ENCODE results near the gene MNAT1.
"Not testable (repeated sequence)": the region's sequence is repeated elsewhere in the genome, so short reads cannot be mapped to it uniquely, and the experiment has no call there.

Gene MNAT1

GRCh38 chr14:60840313-60840712, 105.8 kb downstream of the MNAT1 start:
- TF ChIP-seq, protein P1, sequence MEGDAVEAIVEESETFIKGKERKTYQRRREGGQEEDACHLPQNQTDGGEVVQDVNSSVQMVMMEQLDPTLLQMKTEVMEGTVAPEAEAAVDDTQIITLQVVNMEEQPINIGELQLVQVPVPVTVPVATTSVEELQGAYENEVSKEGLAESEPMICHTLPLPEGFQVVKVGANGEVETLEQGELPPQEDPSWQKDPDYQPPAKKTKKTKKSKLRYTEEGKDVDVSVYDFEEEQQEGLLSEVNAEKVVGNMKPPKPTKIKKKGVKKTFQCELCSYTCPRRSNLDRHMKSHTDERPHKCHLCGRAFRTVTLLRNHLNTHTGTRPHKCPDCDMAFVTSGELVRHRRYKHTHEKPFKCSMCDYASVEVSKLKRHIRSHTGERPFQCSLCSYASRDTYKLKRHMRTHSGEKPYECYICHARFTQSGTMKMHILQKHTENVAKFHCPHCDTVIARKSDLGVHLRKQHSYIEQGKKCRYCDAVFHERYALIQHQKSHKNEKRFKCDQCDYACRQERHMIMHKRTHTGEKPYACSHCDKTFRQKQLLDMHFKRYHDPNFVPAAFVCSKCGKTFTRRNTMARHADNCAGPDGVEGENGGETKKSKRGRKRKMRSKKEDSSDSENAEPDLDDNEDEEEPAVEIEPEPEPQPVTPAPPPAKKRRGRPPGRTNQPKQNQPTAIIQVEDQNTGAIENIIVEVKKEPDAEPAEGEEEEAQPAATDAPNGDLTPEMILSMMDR (conservative IDR thresholded peaks at IDR 0.05; ENCODE audit: low read depth) = no peak
- no peak overlapping the region for H3K27ac ChIP-seq
- ChIA-PET CTCF (no interaction called here), POLR2A (ENCODE audit: low non-redundant PET) (no interaction called here)
- DNase-seq (ENCODE audit: low spot score) = no peak

- ChIA-PET POLR2A (ENCODE audit: low non-redundant PET) (no interaction called here), CTCF (no interaction called here)
- TF ChIP-seq, protein P1 (conservative IDR thresholded peaks at IDR 0.05; ENCODE audit: low read depth) = no peak
- H3K27ac ChIP-seq = no peak overlapping the region
- DNase-seq (ENCODE audit: low spot score) = no peak
Measured at GRCh38 chr14:60845523-60845922, 111.0 kb downstream of the MNAT1 start.

GRCh38 chr14:60848066-60848465, 113.5 kb downstream of the MNAT1 start:
- H3K27ac ChIP-seq = no peak overlapping the region
- ChIA-PET CTCF (no interaction called here), POLR2A (ENCODE audit: low non-redundant PET) (no interaction called here)
- TF ChIP-seq, protein P1 (conservative IDR thresholded peaks at IDR 0.05; ENCODE audit: low read depth) = no peak
- DNase-seq (ENCODE audit: low spot score) = no peak

DNA sequence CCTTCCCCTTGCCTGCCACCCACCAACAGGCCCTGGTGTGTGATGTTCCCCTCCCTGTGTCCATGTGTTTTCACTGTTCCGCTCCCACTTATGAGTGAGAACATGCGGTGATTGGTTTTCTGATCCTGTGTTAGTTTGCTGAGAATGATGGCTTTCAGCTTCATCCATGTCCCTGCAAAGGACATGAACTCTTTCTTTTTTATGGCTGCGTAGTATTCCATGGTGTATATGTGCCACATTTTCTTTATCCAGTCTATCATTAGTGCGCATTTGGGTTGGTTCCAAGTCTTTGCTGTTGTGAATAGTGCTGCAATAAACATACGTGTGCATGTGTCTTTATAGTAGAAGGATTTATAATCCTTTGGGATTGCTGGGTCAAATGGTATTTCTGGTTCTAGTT, 117.1 kb downstream of the MNAT1 start:
- H3K27ac ChIP-seq; POLR2A ChIA-PET (ENCODE audit: low non-redundant PET); DNase-seq (ENCODE audit: low spot score); CTCF ChIA-PET: not testable (repeated sequence)

GRCh38 chr14:60856111-60856510, 121.5 kb downstream of the MNAT1 start:
- no peak overlapping the region for H3K27ac ChIP-seq
- TF ChIP-seq, protein P1 (conservative IDR thresholded peaks at IDR 0.05; ENCODE audit: low read depth) = no peak
- POLR2A ChIA-PET (ENCODE audit: low non-redundant PET) = no interaction called here
- no peak for DNase-seq (ENCODE audit: low spot score)
- CTCF ChIA-PET = interaction anchor here (0.6 kb wide), 1 partner anchor 892 kb away, joined by 4 read pairs; no protein-coding TSS in a partner anchor

DNA sequence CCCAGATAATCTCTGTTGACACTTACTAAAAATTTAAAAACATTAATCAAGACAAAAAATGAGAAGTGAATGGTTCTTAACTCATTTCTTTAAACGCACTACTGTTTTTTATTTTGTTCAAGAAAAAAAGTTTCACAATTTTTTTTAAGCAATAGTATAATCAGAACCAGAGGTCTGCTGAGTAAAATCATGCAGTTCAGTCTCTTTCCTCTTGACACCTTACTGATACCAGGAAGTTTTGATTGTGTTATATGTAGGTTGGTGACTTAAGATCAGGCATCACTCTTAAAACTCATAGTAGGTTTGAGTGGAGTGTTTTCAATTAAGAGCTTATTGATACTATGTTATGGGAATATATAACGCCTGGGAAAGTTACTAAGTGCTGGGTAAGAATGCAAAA, 125.0 kb downstream of the MNAT1 start:
- ChIA-PET POLR2A (ENCODE audit: low non-redundant PET) (no interaction called here), CTCF (no interaction called here)
- TF ChIP-seq, protein P1 (conservative IDR thresholded peaks at IDR 0.05; ENCODE audit: low read depth) = no peak
- no peak for DNase-seq (ENCODE audit: low spot score)
- no peak overlapping the region for H3K27ac ChIP-seq

- CTCF ChIA-PET = no interaction called here
- TF ChIP-seq, protein P1 (conservative IDR thresholded peaks at IDR 0.05; ENCODE audit: low read depth) = no peak
- no peak overlapping the region for H3K27ac ChIP-seq
- POLR2A ChIA-PET (ENCODE audit: low non-redundant PET) = no interaction called here
- DNase-seq (ENCODE audit: low spot score) = no peak
Measured at GRCh38 chr14:60861545-60862140, 127.1 kb downstream of the MNAT1 start.

All from RWPE1 (cell line).